Measurements from ENCODE around the gene ZFPM1. TPM values are rescaled to one million over a fixed set of nuclear protein-coding genes. Genes with fewer than 3 reads are reported as not detected.

Gene ZFPM1
- total RNA-seq, 1 experiment from 2014 or later: 24.1 TPM

DNA sequence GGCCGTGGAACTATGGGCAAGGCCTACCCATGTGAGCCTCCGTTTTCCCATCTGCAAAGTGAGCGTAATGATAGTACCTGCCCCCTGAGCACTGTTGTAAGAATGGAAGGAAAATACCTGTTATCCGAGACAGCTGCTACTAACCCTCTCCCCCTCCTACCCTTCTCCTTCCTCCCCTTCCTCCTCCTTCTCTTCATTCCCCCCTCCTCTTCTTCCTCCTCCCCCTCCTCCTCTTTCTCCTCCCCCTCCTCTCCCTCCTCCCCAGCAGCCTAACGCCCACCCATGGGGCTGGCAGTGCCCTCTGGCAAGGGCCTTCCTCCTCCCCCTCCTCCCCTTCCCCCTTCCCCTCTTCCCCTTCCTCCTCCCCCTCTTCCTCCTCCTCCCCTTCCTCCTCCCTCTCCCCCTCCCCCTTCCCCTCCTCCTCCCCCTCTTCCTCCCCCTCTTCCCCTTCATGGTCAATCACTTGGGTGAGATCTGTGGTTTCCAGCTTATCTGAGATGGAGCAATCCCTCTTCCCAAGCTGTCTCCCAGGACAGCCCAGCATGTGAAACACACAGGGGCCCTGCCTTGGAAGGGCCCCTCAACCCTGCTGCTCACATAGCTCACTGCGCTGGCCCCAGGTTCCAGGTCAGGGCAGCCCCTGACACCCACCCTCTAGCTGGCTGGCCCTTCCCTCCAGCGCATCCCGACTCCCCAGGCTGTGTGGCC is 6.4 kb downstream of the ZFPM1 start:
- Histone ChIP-seq H3K4me1 (peaks cover 55% of the 10 kb centered on the region), H3K27me3 (replicated peaks; ENCODE audit: control insufficient read depth, insufficient read depth, low read length) (no peaks in the 10 kb centered on the region), H3K36me3 (ENCODE audit: control insufficient read depth, insufficient read depth, low read length) (no peaks in the 10 kb centered on the region; the same call in 1 of the 2 replicates), H3K9me3 (no peaks in the 10 kb centered on the region), H3K4me3 (ENCODE audit: low read depth, low read length) (no peak overlapping the region)
- no TSS peak for BruUV-seq (replicated peaks)
- intact Hi-C loops (cut with micrococcal nuclease; ENCODE audit: unreplicated experiment): no loop called here
- Mint-ChIP-seq H3K27me3 (ENCODE audit: insufficient read depth, unreplicated experiment) (no peaks in the 10 kb centered on the region), H3K36me3 (ENCODE audit: insufficient read depth, unreplicated experiment) (peaks cover 34% of the 10 kb centered on the region), H3K4me3 (ENCODE audit: unreplicated experiment) (no peak overlapping the region), H3K9me3 (ENCODE audit: unreplicated experiment) (no peaks in the 10 kb centered on the region), H3K27ac (ENCODE audit: unreplicated experiment) (no peak overlapping the region), H3K4me1 (ENCODE audit: low read depth, unreplicated experiment) (peaks cover 6% of the 10 kb centered on the region)
- TF ChIP-seq, protein P1, sequence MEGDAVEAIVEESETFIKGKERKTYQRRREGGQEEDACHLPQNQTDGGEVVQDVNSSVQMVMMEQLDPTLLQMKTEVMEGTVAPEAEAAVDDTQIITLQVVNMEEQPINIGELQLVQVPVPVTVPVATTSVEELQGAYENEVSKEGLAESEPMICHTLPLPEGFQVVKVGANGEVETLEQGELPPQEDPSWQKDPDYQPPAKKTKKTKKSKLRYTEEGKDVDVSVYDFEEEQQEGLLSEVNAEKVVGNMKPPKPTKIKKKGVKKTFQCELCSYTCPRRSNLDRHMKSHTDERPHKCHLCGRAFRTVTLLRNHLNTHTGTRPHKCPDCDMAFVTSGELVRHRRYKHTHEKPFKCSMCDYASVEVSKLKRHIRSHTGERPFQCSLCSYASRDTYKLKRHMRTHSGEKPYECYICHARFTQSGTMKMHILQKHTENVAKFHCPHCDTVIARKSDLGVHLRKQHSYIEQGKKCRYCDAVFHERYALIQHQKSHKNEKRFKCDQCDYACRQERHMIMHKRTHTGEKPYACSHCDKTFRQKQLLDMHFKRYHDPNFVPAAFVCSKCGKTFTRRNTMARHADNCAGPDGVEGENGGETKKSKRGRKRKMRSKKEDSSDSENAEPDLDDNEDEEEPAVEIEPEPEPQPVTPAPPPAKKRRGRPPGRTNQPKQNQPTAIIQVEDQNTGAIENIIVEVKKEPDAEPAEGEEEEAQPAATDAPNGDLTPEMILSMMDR (IDR thresholded peaks at IDR 0.05; ENCODE audit: insufficient read depth in 1 of 2, low read depth in 1 of 2, low read length in 1 of 2, severe bottlenecking in 1 of 2, unreplicated experiment in 1 of 2): no peak
- POLR2A ChIA-PET: no interaction called here
- CTCF ChIA-PET: no interaction called here
- DNase-seq: no peak

DNA sequence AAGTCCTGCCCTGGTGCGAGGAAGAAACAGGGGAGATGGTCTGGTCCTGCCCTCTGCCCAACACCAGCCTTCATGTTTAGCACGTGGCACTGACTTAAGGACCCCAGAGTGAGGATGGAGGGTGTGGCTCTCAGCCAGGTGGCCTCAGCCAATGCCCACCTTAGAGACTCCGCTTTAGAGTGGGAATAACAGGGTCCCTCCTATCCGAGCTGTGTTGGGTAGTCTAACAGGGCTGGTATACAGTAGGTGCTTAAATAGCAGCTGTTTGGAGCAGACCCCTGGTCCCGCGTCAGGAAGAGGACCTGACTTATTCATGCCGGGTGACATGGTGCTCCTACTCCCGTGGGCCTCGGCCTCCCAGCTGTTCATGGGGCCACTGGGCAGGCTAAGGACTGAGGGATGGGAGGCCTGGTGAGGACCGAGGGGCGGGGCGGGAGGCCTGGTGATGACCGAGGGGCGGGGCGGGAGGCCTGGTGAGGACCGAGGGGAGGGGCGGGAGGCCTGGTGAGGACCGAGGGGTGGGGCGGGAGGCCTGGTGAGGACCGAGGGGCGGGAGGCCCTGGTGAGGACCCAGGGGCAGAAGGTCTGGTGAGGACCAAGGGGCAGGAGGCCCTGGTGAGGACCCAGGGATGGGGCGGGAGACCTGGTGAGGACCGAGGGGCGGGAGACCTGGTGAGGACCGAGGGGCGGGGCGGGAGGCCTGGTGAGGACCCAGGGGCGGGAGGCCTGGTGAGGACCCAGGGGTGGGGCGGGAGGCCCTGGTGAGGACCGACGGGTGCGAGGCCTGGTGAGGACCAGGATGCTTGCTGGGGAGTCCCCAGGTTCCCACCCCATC is 7.6 kb downstream of the ZFPM1 start:
- Mint-ChIP-seq H3K4me3 (ENCODE audit: unreplicated experiment) (no peak overlapping the region), H3K36me3 (ENCODE audit: insufficient read depth, unreplicated experiment) (peaks cover 23% of the 10 kb centered on the region), H3K27ac (ENCODE audit: unreplicated experiment) (no peak overlapping the region), H3K4me1 (ENCODE audit: low read depth, unreplicated experiment) (peaks cover 6% of the 10 kb centered on the region), H3K27me3 (ENCODE audit: insufficient read depth, unreplicated experiment) (no peaks in the 10 kb centered on the region), H3K9me3 (ENCODE audit: unreplicated experiment) (no peaks in the 10 kb centered on the region)
- H3K4me1 ChIP-seq: peaks cover 64% of the 10 kb centered on the region
- H3K4me3 ChIP-seq (ENCODE audit: low read depth, low read length): no peak overlapping the region
- H3K36me3 ChIP-seq (ENCODE audit: control insufficient read depth, insufficient read depth, low read length): no peaks in the 10 kb centered on the region; the same call in 1 of the 2 replicates
- H3K9me3 ChIP-seq: no peaks in the 10 kb centered on the region
- no TSS peak for BruUV-seq (replicated peaks)
- CTCF ChIA-PET: no interaction called here
- no peaks in the 10 kb centered on the region for H3K27me3 ChIP-seq (replicated peaks; ENCODE audit: control insufficient read depth, insufficient read depth, low read length)
- intact Hi-C loops (cut with micrococcal nuclease; ENCODE audit: unreplicated experiment): no loop called here
- POLR2A ChIA-PET: no interaction called here
- no peak for DNase-seq
- TF ChIP-seq, protein P1 (IDR thresholded peaks at IDR 0.05; ENCODE audit: insufficient read depth in 1 of 2, low read depth in 1 of 2, low read length in 1 of 2, severe bottlenecking in 1 of 2, unreplicated experiment in 1 of 2): no peak

DNA sequence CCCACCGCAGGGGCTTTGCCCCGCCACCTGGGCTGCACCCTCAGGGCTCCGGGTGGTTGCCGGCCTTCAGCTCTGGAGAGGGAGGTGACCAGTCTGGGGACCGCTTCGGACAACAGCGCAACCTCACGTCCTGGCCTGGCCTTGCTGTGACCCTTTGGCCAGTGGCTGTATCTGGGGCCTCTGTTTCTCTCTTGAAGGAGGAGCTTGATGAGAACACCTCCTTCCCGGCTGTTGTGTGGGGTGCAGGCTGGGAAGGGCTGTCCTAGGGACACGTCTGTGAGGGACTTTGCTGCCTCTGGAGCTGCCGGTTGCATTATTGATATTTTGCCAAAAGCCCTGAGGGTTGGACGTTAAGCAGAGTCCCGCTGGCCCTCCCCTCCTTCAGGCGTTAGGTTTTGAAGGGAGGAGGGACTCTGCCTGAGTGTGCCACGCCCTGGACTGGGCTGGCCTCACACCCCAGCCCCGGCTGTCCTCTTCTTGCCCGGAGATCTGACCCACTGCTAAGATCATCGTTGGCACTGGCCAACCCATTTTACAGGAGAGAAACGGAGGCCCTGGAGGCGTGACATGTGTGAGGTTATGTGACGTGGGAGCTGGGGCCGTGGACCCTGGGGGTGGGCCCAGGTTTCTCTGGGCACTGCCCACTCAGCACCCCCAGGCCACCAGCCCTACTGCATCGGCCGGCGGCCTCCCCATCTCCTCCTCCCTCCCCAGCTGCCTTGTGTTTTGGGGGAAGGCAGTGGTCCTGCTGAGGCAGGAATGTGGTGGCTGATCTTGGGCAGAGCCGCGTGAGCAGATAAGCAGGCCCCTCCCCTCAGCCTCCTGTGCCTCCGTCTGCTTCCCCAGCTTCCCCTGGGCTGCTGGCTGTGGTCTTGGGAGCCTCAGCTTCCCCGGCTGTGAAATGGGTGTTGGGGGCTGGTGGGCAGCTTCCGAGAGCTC is 8.5 kb downstream of the ZFPM1 start:
- no peak overlapping the region for H3K4me3 ChIP-seq (ENCODE audit: low read depth, low read length)
- no peaks in the 10 kb centered on the region for H3K27me3 ChIP-seq (replicated peaks; ENCODE audit: control insufficient read depth, insufficient read depth, low read length)
- Mint-ChIP-seq H3K4me3 (ENCODE audit: unreplicated experiment) (no peak overlapping the region), H3K27me3 (ENCODE audit: insufficient read depth, unreplicated experiment) (no peaks in the 10 kb centered on the region), H3K27ac (ENCODE audit: unreplicated experiment) (peak overlapping the region; percentile 45), H3K9me3 (ENCODE audit: unreplicated experiment) (no peaks in the 10 kb centered on the region), H3K4me1 (ENCODE audit: low read depth, unreplicated experiment) (peaks cover under 1% of the 10 kb centered on the region), H3K36me3 (ENCODE audit: insufficient read depth, unreplicated experiment) (peaks cover 16% of the 10 kb centered on the region)
- POLR2A ChIA-PET: interaction anchor here (1.9 kb wide), 1 partner anchor 48 kb away, joined by 6 read pairs; no protein-coding TSS in a partner anchor
- peaks cover 61% of the 10 kb centered on the region for H3K4me1 ChIP-seq
- TF ChIP-seq, protein P1 (IDR thresholded peaks at IDR 0.05; ENCODE audit: insufficient read depth in 1 of 2, low read depth in 1 of 2, low read length in 1 of 2, severe bottlenecking in 1 of 2, unreplicated experiment in 1 of 2): no peak
- intact Hi-C loops (cut with micrococcal nuclease; ENCODE audit: unreplicated experiment): no loop called here
- H3K36me3 ChIP-seq (ENCODE audit: control insufficient read depth, insufficient read depth, low read length): no peaks in the 10 kb centered on the region; the same call in 1 of the 2 replicates
- BruUV-seq (replicated peaks): no TSS peak
- H3K9me3 ChIP-seq: no peaks in the 10 kb centered on the region
- CTCF ChIA-PET: no interaction called here
- DNase-seq: no peak

Data from Caco-2 (cell line).